Endothelial cell of umbilical vein (primary cell): Measurements from ENCODE around the gene CD79B. TPM values are rescaled to one million over a fixed set of nuclear protein-coding genes. Genes with fewer than 3 reads are reported as not detected.

Source experiments
- BruUV-seq: library from RNA; stranded (reverse); fragments of 400-500 nt; replicated peaks from 2 replicates; lab custom pipeline; 2021; lab: Mats Ljungman, UMichigan
- CTCF ChIA-PET: fragments of 300-600, 350-600 bp; sonication (Branson Sonifier 250); formaldehyde crosslinking; loops from one replicate; lab custom pipeline; 2021; ENCODE audit warnings: antibody characterized with exemption, inconsistent platforms; lab: Charles Lee
- POLR2A ChIA-PET: fragments of 300-600, 350-600 bp; sonication (Branson Sonifier 250); formaldehyde crosslinking; loops from one replicate; lab custom pipeline; 2021; ENCODE audit warnings: antibody characterized with exemption, inconsistent platforms; lab: Charles Lee
- DNase-seq: peaks from one replicate; pipeline ENCODE4 v3.0.0-alpha.2; 2011; ENCODE audit warnings: low read depth, low spot score
- FAIRE-seq: peaks from 2 replicates; lab custom pipeline; 2011; peaks lifted over from hg19 to GRCh38; lab: Jason Lieb, UNC
- H2AFZ ChIP-seq: 2 replicates; pipeline ENCODE4 v1.6.0; 2012; ENCODE audit warnings: low read depth, low read length, control low read depth, inconsistent platforms
- H3K27ac ChIP-seq: 2 replicates; pipeline ENCODE4 v1.5.1; 2011; ENCODE audit warnings: low read depth, mild to moderate bottlenecking, control low read depth, low read length, moderate library complexity; ENCODE audit not compliant: insufficient read depth
- H3K27me3 ChIP-seq, 2 experiments: 2 replicates each; pipeline versions ENCODE4 v1.6.0 to v1.6.1; 2011; ENCODE audit warnings: low read length in 2 of 2, mixed read lengths in 1 of 2; ENCODE audit not compliant: control insufficient read depth in 2 of 2, insufficient read depth in 2 of 2
- H3K36me3 ChIP-seq, 2 experiments: 2 replicates in 1 of 2; 3 replicates in 1 of 2; pipeline ENCODE4 v1.5.1; 2011; ENCODE audit warnings: low read length in 2 of 2, mild to moderate bottlenecking in 1 of 2, moderate library complexity in 1 of 2; ENCODE audit not compliant: control insufficient read depth in 2 of 2, insufficient read depth in 2 of 2; ENCODE audit errors: extremely low read depth in 1 of 2
- H3K4me1 ChIP-seq: 3 replicates; pipeline ENCODE4 v1.5.1; 2011; ENCODE audit warnings: mild to moderate bottlenecking, low read length; ENCODE audit not compliant: control insufficient read depth, insufficient read depth; ENCODE audit errors: extremely low read depth
- H3K4me2 ChIP-seq: 2 replicates; pipeline ENCODE4 v1.6.1; 2011; ENCODE audit warnings: low read length, control low read depth, mixed read lengths; ENCODE audit not compliant: insufficient read depth
- H3K4me3 ChIP-seq, 3 experiments: fragments of 200-600 bp in 1 of 3; sonication (generic), shearing (Covaris generic) in 1 of 3; replicated peaks in 1 of 3; 2 replicates each; pipeline ENCODE4 v1.5.1; 2011 to 2016; ENCODE audit warnings: control low read depth in 3 of 3, low read length in 3 of 3, mild to moderate bottlenecking in 2 of 3, inconsistent platforms in 1 of 3, low read depth in 1 of 3, moderate library complexity in 1 of 3; ENCODE audit not compliant: insufficient read depth in 1 of 3
- H3K79me2 ChIP-seq: 2 replicates; pipeline ENCODE4 v1.6.0; 2012; ENCODE audit warnings: low read length, inconsistent platforms; ENCODE audit not compliant: control insufficient read depth, insufficient read depth
- H3K9ac ChIP-seq: replicated peaks from 2 replicates; pipeline ENCODE3; 2011; ENCODE audit warnings: low read length, control low read depth; ENCODE audit not compliant: insufficient read depth; ENCODE audit errors: extremely low read depth
- H3K9me1 ChIP-seq: replicated peaks from 3 replicates; pipeline ENCODE4 v1.6.0; 2011; ENCODE audit warnings: mild to moderate bottlenecking, low read length; ENCODE audit not compliant: control insufficient read depth, insufficient read depth; ENCODE audit errors: extremely low read depth
- H3K9me3 ChIP-seq: replicated peaks from 2 replicates; pipeline ENCODE4 v1.5.1; 2012; ENCODE audit warnings: low read length, inconsistent platforms; ENCODE audit not compliant: control insufficient read depth, insufficient read depth
- H4K20me1 ChIP-seq: replicated peaks from 2 replicates; pipeline ENCODE3; 2011; ENCODE audit warnings: mild to moderate bottlenecking, low read length; ENCODE audit not compliant: control insufficient read depth, insufficient read depth; ENCODE audit errors: extremely low read depth
- CTCF ChIP-seq, 2 donors: IDR thresholded peaks; 1 replicate in 1 of 2; 2 replicates in 1 of 2; pipeline ENCODE4 v1.5.1; 2011; ENCODE audit warnings: low read length in 2 of 2, mild to moderate bottlenecking in 2 of 2, moderate library complexity in 2 of 2, control low read depth in 1 of 2, inconsistent platforms in 1 of 2, low read depth in 1 of 2; ENCODE audit not compliant: insufficient read depth in 1 of 2; ENCODE audit errors: extremely low read depth in 1 of 2
- EZH2 ChIP-seq: IDR thresholded peaks from 2 replicates; pipeline ENCODE4 v1.6.1; 2012; ENCODE audit warnings: borderline replicate concordance, low read depth, mild to moderate bottlenecking, moderate library complexity, low read length, inconsistent platforms; ENCODE audit not compliant: severe bottlenecking
- FOS ChIP-seq: IDR thresholded peaks from 2 replicates; pipeline ENCODE4 v1.6.1; 2011; ENCODE audit warnings: mild to moderate bottlenecking, low read length, moderate library complexity, borderline replicate concordance; ENCODE audit not compliant: insufficient read depth
- GATA2 ChIP-seq: IDR thresholded peaks from 2 replicates; pipeline ENCODE4 v1.7.0; 2011; ENCODE audit warnings: low read depth, mild to moderate bottlenecking, moderate library complexity, mixed read lengths, low read length; ENCODE audit not compliant: insufficient read length, insufficient read depth
- JUN ChIP-seq: IDR thresholded peaks from 2 replicates; pipeline ENCODE4 v1.6.1; 2011; ENCODE audit warnings: borderline replicate concordance, low read depth; ENCODE audit not compliant: insufficient read length, insufficient read depth
- MAX ChIP-seq: IDR thresholded peaks from 2 replicates; pipeline ENCODE4 v1.6.1; 2011; ENCODE audit not compliant: insufficient read depth, insufficient read length
- MYC ChIP-seq: IDR thresholded peaks from one replicate; pipeline ENCODE4 v1.6.1; 2011; ENCODE audit warnings: mild to moderate bottlenecking, low read depth, low read length
- POLR2A ChIP-seq: IDR thresholded peaks from 2 replicates; pipeline ENCODE4 v1.6.1; 2012; ENCODE audit warnings: low read depth, mild to moderate bottlenecking, control low read depth, low read length
- POLR2AphosphoS5 ChIP-seq: IDR thresholded peaks from 2 replicates; pipeline ENCODE4 v1.6.1; 2012; ENCODE audit warnings: low read depth, mild to moderate bottlenecking, control low read depth, low read length, moderate library complexity; ENCODE audit not compliant: insufficient read depth
- dilution Hi-C: fragments of 300-500 bp; cut with MboI; formaldehyde crosslinking; loops from one replicate; pipeline ENCODE4 v1.15.0; 2019; ENCODE audit warnings: low sequenced_read_pairs; ENCODE audit not compliant: extremely low pct_ligation_motif_present
- intact Hi-C: fragments of 100-400 bp; cut with micrococcal nuclease; formaldehyde crosslinking; loops from one replicate; pipeline ENCODE4 v1.10.0; 2022
- polyA plus RNA-seq, 4 experiments: library from polyadenylated mRNA; depleted of rRNA in 3 of 4; stranded (reverse) in 3 of 4; unstranded in 1 of 4; fragments of >200 nt; gene quantifications; 2 replicates each; pipeline versions ENCODE4 v1.2.1 to v1.2.3, GENCODE V29; 2011 to 2012; ENCODE audit warnings: missing spikeins in 1 of 4
- total RNA-seq: library from RNA; stranded (reverse); gene quantifications from 2 replicates; pipeline ENCODE4 v1.2.3, GENCODE V29; 2021

CD79B gene
- total and polyA plus RNA-seq, 2 donors (not counting 3 experiments of a cell fraction or from before 2014, with no cell fraction given): 2.1 to 3.9 TPM

GRCh38 chr17:63978272-63979200 is 46.4 kb upstream of the CD79B start:
- no peaks in the 10 kb centered on the region for H3K36me3 ChIP-seq
- no peak for DNase-seq
- H3K9me1 ChIP-seq: no peaks in the 10 kb centered on the region
- no peak overlapping the region for H3K4me3 ChIP-seq
- TF ChIP-seq POLR2AphosphoS5 (no peak), GATA2 (no peak), MYC (no peak), MAX (no peak), EZH2 (no peak), POLR2A (no peak), CTCF (IDR thresholded peaks at IDR 0.05; ENCODE audit: extremely low read depth in 1 of 2, insufficient read depth in 1 of 2, low read depth in 1 of 2, low read length in 2 of 2) (no peak), JUN (no peak), FOS (no peak)
- H3K27ac ChIP-seq: no peak overlapping the region
- H4K20me1 ChIP-seq: no peaks in the 10 kb centered on the region
- H3K27me3 ChIP-seq: no peaks in the 10 kb centered on the region
- no peak overlapping the region for H2AFZ ChIP-seq
- H3K9me3 ChIP-seq: peaks cover 2% of the 10 kb centered on the region
- no peak for FAIRE-seq
- intact Hi-C loops (no loop called here), dilution Hi-C loops (no loop called here)
- no peaks in the 10 kb centered on the region for H3K79me2 ChIP-seq
- CTCF ChIA-PET: interaction anchor here (1.0 to 4.8 kb wide), 8 partner anchors 11 to 155 kb away, joined by 3 to 27 read pairs (median 6); no protein-coding TSS in a partner anchor
- no TSS peak for BruUV-seq
- peaks cover 20% of the 10 kb centered on the region for H3K4me1 ChIP-seq
- H3K9ac ChIP-seq: no peak overlapping the region
- POLR2A ChIA-PET: no interaction called here
- no peak overlapping the region for H3K4me2 ChIP-seq
